Pons (tissue), 1 donor: ENCODE data around the gene TNS4.

Experiments
- DNase-seq: peaks from one replicate; pipeline ENCODE4 v3.0.0-alpha.2; 2016; ENCODE audit warnings: low spot score

TNS4 gene

DNA sequence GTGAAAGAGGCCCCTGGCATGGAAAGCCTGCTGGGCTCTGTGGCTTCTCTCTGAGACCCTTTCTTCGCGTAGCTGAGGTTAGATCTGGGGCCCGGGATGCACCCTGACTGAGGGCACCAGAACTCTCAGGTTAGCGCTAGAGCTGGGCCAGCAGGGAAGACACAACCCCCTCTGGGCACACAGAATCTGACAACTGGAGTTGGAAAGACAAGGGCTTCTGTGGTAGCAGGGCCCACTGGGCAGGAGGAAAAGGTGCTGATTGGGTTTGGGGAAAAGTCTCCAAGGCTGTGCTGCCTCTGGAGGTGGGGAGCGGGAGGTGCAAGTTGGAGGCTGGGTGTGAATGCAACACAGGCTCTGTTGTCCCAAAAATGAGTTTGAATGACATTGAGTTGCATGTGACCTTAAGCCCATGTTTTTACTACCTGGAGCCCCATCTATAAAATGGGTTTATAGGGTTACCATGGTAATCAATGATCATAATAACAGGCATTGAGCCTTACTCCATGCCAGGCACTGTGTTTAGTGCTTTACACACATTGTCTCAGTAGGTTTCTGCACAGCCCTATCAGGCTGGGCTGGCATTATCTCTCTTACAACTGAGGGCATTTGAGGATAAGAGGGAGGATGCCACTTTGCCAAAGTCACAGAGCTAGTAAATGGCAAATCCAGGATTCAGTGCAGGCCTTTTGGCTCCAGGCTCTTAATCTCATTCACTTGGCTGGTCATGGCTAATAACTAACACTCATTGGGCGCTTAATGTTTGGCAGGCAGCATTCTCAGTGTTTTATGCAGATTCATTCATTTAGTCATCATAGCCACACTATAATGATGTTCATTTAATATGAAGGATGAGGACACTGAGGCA lies 67.6 kb downstream of the TNS4 start:
- DNase-seq: no peak

DNA sequence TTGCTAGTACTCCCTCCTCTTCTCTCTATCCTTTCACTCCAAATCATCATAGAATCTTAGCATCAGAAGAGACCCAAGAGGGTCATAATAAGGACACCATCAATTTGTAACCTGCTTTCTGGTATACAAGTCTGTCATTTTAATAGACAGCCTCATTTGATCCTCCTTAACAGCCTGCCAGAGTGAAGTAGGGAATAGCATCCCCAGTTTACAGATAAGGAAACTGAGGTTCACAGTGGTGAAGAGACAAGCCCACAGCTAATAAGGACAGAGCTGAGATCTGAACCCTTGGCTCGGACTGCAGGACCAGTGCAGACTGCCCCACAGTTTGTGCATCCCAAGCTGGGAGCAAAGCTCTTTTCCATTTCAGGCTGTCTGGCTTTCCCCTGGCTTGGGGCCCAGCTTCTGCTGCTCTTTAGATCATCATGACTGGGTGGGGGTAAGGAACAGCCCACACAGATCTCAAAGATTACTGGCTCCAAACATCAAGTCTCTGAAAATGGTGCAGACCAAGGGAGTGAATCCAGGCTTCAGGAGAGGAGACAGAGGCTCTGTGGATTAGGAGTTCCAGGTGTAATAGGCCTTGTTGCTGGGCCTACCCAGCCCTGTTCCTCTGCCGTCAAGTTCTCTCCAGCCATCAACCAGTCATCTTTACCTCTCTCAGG lies 68.4 kb downstream of the TNS4 start:
- no peak for DNase-seq

DNA sequence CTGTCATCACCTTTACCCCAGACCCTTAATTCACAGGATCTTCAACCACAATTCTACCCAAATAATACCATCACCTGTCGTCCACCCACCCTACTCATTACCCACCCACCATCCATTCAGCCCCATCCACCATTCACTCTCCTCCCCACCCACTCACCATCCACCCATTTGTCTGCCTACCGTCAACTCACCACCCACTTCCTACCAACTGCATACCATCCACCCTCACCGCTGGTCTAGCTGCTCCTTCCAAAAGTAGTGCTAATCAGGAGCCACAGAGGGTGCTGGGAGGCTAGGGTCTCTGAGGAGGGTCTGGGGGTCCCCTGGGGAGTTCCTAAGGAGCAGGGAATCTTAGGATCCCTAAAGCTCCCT lies 70.2 kb downstream of the TNS4 start:
- no peak for DNase-seq

GRCh38 chr17:40430272-40431230 lies 70.9 kb downstream of the TNS4 start:
- DNase-seq: no peak

DNA sequence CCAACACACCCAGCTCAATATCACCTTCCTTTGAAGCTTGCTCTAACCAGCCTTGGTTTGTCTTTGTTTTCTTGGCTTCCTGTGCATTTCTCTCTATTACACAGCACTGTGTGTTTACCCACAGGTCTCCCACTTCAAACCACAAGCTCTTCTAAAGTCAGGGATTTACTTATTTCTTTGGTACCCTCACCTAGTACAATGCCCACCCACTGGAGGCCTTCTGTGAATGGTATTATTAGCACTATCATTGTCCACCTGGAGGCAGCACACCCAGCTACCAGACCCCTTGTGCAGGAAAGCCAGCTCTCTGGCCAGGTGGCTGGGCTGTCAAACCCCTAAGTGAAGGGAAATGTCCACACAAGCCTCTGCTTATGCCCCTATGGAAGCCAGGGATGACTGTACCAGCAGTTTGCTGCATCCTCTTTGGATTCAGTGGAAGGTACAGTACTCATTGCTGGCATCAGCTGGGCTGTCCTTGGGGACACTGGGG lies 74.4 kb downstream of the TNS4 start:
- no peak for DNase-seq
